A549 (cell line): Measurements from ENCODE around the gene KLF2. TPM values are rescaled to one million over a fixed set of nuclear protein-coding genes. Genes with fewer than 3 reads are reported as not detected.

Source experiments
- ATAC-seq, 2 experiments: fragments of 200-7000 bp in 1 of 2; fragments of >200 bp in 1 of 2; cut with Nextera tagmentation in 1 of 2; cut with Tn5 transposase in 1 of 2; 3 replicates each; pipeline versions ENCODE4 v1.8.0 to v1.9.1; 2018 to 2020; ENCODE audit warnings: mild to moderate bottlenecking in 1 of 2, moderate library complexity in 1 of 2
- CTCF ChIA-PET: fragments of 300-600 bp; sonication (Branson Sonifier 250); formaldehyde crosslinking; extraction: SDS; loops from one replicate; lab custom pipeline; 2021; ENCODE audit warnings: antibody characterized with exemption, inconsistent platforms; lab: Yijun Ruan, JAX
- POLR2A ChIA-PET: fragments of 350-600 bp; formaldehyde crosslinking; extraction: SDS; loops from one replicate; lab custom pipeline; 2021; ENCODE audit warnings: antibody characterized with exemption, inconsistent platforms; lab: Yijun Ruan, JAX
- DNase-seq, 2 experiments: peaks; one replicate each; pipeline versions ENCODE4 v3.0.0 to v3.0.0-alpha.2; 2011 to 2016; ENCODE audit warnings: low read depth in 1 of 2, low spot score in 1 of 2
- FAIRE-seq: peaks from 2 replicates; lab custom pipeline; 2011; peaks lifted over from hg19 to GRCh38; lab: Jason Lieb, UNC
- H3K27ac ChIP-seq, 2 experiments: fragments of >200 bp; sonication (Bioruptor Twin); formaldehyde crosslinking; 3 replicates each; pipeline ENCODE4 v1.5.1; 2016 to 2017
- H3K4me1 ChIP-seq: fragments of >200 bp; sonication (Bioruptor Twin); formaldehyde crosslinking; 3 replicates; pipeline ENCODE4 v1.6.1; 2016
- H3K4me2 ChIP-seq: fragments of >200 bp; sonication (Bioruptor Twin); formaldehyde crosslinking; 3 replicates; pipeline ENCODE4 v1.6.1; 2016
- H3K4me3 ChIP-seq: fragments of >200 bp; sonication (Bioruptor Twin); formaldehyde crosslinking; 3 replicates; pipeline ENCODE4 v1.5.1; 2016
- H3K9me3 ChIP-seq: fragments of >200 bp; sonication (Bioruptor Twin); formaldehyde crosslinking; 3 replicates; pipeline ENCODE4 v1.6.1; 2016
- BCL3 ChIP-seq: fragments of >200 bp; sonication (Bioruptor Twin); formaldehyde crosslinking; IDR thresholded peaks from 3 replicates; pipeline ENCODE4 v1.6.1; 2016
- BHLHE40 ChIP-seq: IDR thresholded peaks from 2 replicates; pipeline ENCODE4 v1.6.1; 2012; ENCODE audit warnings: low read depth, low read length, inconsistent platforms
- CBX2 ChIP-seq: fragments of 200-600 bp; sonication (generic); IDR thresholded peaks from 2 replicates; pipeline ENCODE4 v1.6.1; 2016; ENCODE audit warnings: low read depth, mild to moderate bottlenecking, borderline replicate concordance
- CHD2 ChIP-seq: fragments of 150-350 bp; IDR thresholded peaks from 2 replicates; pipeline ENCODE4 v1.6.1; 2014; ENCODE audit warnings: low read length; ENCODE audit not compliant: partially characterized antibody
- CHD4 ChIP-seq: fragments of 200-600 bp; sonication (generic); IDR thresholded peaks from 2 replicates; pipeline ENCODE4 v1.6.1; 2016; ENCODE audit warnings: antibody characterized with exemption, mild to moderate bottlenecking, borderline replicate concordance
- ELK1 ChIP-seq: fragments of 150-350 bp; IDR thresholded peaks from 2 replicates; pipeline ENCODE4 v1.6.1; 2014; ENCODE audit warnings: low read depth, mild to moderate bottlenecking, low read length
- HDAC2 ChIP-seq: fragments of 200-600 bp; sonication (generic); IDR thresholded peaks from 2 replicates; pipeline ENCODE4 v1.6.1; 2016
- HOXA7 ChIP-seq: fragments of 250-450 bp; sonication (Bioruptor Pico); IDR thresholded peaks from 2 replicates; pipeline ENCODE4 v1.5.0; 2020; ENCODE audit warnings: mild to moderate bottlenecking, moderate library complexity
- MAFK ChIP-seq: fragments of 450-650 bp; IDR thresholded peaks from 2 replicates; pipeline ENCODE4 v1.6.1; 2014; ENCODE audit not compliant: partially characterized antibody
- MAZ ChIP-seq: fragments of 150-350 bp; IDR thresholded peaks from 2 replicates; pipeline ENCODE4 v1.6.1; 2014; ENCODE audit warnings: antibody characterized with exemption, low read depth, low read length, borderline replicate concordance
- MYC ChIP-seq: IDR thresholded peaks from 2 replicates; pipeline ENCODE4 v1.6.1; 2012; ENCODE audit warnings: mild to moderate bottlenecking, inconsistent platforms, low read length, improper control_type of control experiment, borderline replicate concordance
- PBX3 ChIP-seq: IDR thresholded peaks from 2 replicates; pipeline ENCODE4 v1.6.1; 2012
- PHF8 ChIP-seq: fragments of 200-600 bp; sonication (generic); IDR thresholded peaks from 2 replicates; pipeline ENCODE4 v1.6.1; 2016; ENCODE audit warnings: low read depth, mild to moderate bottlenecking, antibody characterized with exemption, moderate library complexity, borderline replicate concordance
- POLR2A ChIP-seq: IDR thresholded peaks from 2 replicates; pipeline ENCODE4 v1.6.1; 2012; ENCODE audit warnings: mild to moderate bottlenecking, low read length
- POLR2AphosphoS2 ChIP-seq: conservative IDR thresholded peaks from 2 replicates; pipeline ENCODE4 v1.6.1; 2012; ENCODE audit warnings: low read length, improper control_type of control experiment, inconsistent platforms
- RAD21 ChIP-seq, 2 experiments: fragments of >200 bp in 1 of 2; sonication (Bioruptor Twin) in 1 of 2; formaldehyde crosslinking in 1 of 2; IDR thresholded peaks in 1 of 2; conservative IDR thresholded peaks in 1 of 2; 2 replicates in 1 of 2; 3 replicates in 1 of 2; pipeline ENCODE4 v1.6.1; 2012 to 2018; ENCODE audit warnings: inconsistent platforms in 1 of 2
- RFX5 ChIP-seq: fragments of 450-650 bp; IDR thresholded peaks from 2 replicates; pipeline ENCODE4 v1.7.1; 2014; ENCODE audit warnings: antibody characterized with exemption, mild to moderate bottlenecking, moderate library complexity
- ZNF302 ChIP-seq: fragments of 250-450 bp; sonication (Bioruptor Pico); IDR thresholded peaks from 2 replicates; pipeline ENCODE4 v1.9.0; 2021; ENCODE audit warnings: inconsistent platforms, mild to moderate bottlenecking, moderate library complexity
- ZSCAN20 ChIP-seq: fragments of 250-450 bp; sonication (Bioruptor Pico); IDR thresholded peaks from 2 replicates; pipeline ENCODE4 v1.8.0; 2022; ENCODE audit warnings: mild to moderate bottlenecking, moderate library complexity
- WGBS: methylation state at CpG from one replicate; pipeline ENCODE4 v1.1.6; 2017; ENCODE audit errors: missing lambda C conversion rate; 5-methylcytosine and 5-hydroxymethylcytosine counted together
- polyA plus RNA-seq, 4 experiments: library from polyadenylated mRNA; depleted of rRNA in 3 of 4; stranded (reverse); fragments of >200 nt; fragmentation: RNase III in 1 of 4; extraction: RNeasy Plus Mini Kit Qiagen cat#74134 plus additional on column Dnase treatment in 1 of 4; gene quantifications; 2 replicates in 3 of 4; 3 replicates in 1 of 4; pipeline ENCODE4 v1.2.3, GENCODE V29; 2011 to 2017
- TF ChIP-seq, protein P1 (sequence below): fragments of 250-450 bp; sonication (Bioruptor Pico); IDR thresholded peaks from 2 replicates; pipeline ENCODE4 v1.5.0; 2020; ENCODE audit warnings: low read depth, mild to moderate bottlenecking, moderate library complexity

KLF2 gene
- polyA plus RNA-seq, 2 of the 4 experiments (the other 2 are of a cell fraction) = 3.4 to 6.9 TPM

DNA sequence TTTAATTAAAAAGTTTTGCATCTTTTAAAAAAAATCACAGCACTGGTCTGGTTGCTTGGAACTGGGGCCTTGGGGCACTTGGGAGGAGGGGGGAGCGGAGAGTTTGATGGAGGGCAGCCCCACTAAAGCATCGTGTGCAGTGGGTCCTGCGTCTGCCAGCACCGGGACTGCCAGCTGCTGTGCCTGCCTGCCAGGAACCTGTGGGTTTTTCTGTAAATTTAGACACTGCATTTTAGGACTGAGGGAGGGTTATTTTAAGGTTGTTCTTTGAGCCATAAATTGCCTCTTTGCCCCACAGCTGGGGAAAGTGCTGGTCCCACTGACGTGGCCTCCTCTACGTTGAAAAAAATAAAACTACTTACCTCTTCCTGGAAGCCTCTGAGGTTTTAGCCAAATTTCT is 2.9 kb downstream of the KLF2 start:
- Histone ChIP-seq H3K27ac (no peak overlapping the region), H3K4me1 (peaks cover 30% of the 10 kb centered on the region; the same call in 1 of the 3 replicates), H3K4me3 (no peak overlapping the region), H3K9me3 (no peaks in the 10 kb centered on the region), H3K4me2 (peak overlapping the region; percentile 85; the same call in 2 of the 3 replicates)
- ChIA-PET CTCF (interaction anchor here (0.6 to 2.2 kb wide), 3 partner anchors 10 to 81 kb away, joined by 3 to 15 read pairs (median 3); no protein-coding TSS in a partner anchor), POLR2A (no interaction called here)
- FAIRE-seq (no peak), DNase-seq (no peak), ATAC-seq (no peak)
- TF ChIP-seq, protein P1, sequence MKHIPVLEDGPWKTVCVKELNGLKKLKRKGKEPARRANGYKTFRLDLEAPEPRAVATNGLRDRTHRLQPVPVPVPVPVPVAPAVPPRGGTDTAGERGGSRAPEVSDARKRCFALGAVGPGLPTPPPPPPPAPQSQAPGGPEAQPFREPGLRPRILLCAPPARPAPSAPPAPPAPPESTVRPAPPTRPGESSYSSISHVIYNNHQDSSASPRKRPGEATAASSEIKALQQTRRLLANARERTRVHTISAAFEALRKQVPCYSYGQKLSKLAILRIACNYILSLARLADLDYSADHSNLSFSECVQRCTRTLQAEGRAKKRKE = no peak
- no peak for TF ChIP-seq PHF8
- TF ChIP-seq MAZ = no peak
- TF ChIP-seq ELK1 = no peak
- TF ChIP-seq POLR2A = no peak
- no peak for TF ChIP-seq CBX2
- no peak for TF ChIP-seq RFX5
- TF ChIP-seq ZNF302 (CRISPR knock-in tag) = no peak
- no peak for TF ChIP-seq MAFK
- no peak for TF ChIP-seq BHLHE40
- 81% methylated on average over 6 of the region's 6 CpGs for WGBS

- FAIRE-seq (no peak), DNase-seq (peak in 1 of 2 experiments; percentile 32), ATAC-seq (no peak)
- Histone ChIP-seq H3K9me3 (no peaks in the 10 kb centered on the region), H3K4me3 (no peak overlapping the region), H3K4me1 (peaks cover 30% of the 10 kb centered on the region; the same call in 1 of the 3 replicates), H3K27ac (no peak overlapping the region), H3K4me2 (no peak overlapping the region; the same call in 2 of the 3 replicates)
- 73% methylated on average over 20 of the region's 20 CpGs for WGBS
- ChIA-PET POLR2A (no interaction called here), CTCF (interaction anchor here (0.6 to 2.2 kb wide), 5 partner anchors 9 to 81 kb away, joined by 3 to 15 read pairs (median 3); no protein-coding TSS in a partner anchor)
- peak; percentile 73; the same call in 1 of the 2 replicates for TF ChIP-seq POLR2AphosphoS2
- TF ChIP-seq BCL3 = no peak
- 0 out of 2 replicates have a peak, but pooled peaks have one; percentile 19 for TF ChIP-seq HOXA7 (CRISPR knock-in tag)
Observed at GRCh38 chr19:16327911-16328823, 3.5 kb downstream of the KLF2 start.

DNA sequence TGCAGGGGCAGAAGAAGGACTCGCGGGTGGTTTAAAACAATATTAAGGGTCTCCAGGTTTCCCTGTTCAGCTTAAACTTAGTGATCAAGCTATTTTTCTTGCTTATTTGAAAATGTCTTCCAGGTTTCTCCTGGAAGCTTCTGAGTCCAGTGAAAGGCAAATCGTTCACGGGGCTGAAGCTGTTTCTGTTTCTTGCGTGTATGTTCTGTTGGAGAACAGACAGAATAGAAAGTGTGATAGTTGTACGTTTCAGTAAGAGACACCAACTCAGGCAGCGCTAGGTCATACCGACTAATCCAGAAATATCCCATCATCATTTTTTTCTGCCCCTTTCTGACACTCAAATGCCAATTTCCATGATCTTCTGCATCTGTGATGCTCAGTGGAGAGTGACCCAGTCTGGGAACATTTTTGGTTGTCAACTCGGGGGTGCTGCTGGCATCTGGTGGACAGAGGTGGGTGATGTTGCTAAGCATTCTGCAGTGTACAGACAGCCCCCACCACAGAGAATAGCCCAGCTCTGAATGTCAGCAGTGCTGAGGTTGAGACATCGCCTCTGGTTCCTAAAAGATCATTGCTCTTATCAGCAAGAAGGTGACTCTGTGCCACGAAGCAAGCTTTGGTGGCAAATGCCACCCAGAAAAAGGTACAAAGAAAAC is 4.3 kb downstream of the KLF2 start:
- H3K4me2 ChIP-seq = no peak overlapping the region
- no peak overlapping the region for H3K27ac ChIP-seq
- H3K4me3 ChIP-seq = no peak overlapping the region
- 78% methylated on average over 11 of the region's 11 CpGs for WGBS
- no peak for TF ChIP-seq HDAC2
- no peak for TF ChIP-seq CHD4
- no peak for TF ChIP-seq PBX3
- no peak for TF ChIP-seq BHLHE40
- TF ChIP-seq CHD2 = no peak
- TF ChIP-seq ELK1 = no peak
- no peak for TF ChIP-seq ZSCAN20 (CRISPR knock-in tag)
- peak in 1 of 2 experiments; percentile 27; a peak in 1 of 5 replicates for TF ChIP-seq RAD21 (conservative IDR thresholded peaks at IDR 0.05 in 1 of 2, IDR thresholded peaks at IDR 0.05 in 1 of 2)
- no peak for TF ChIP-seq MYC
- DNase-seq (peak in 1 of 2 experiments; percentile 43), ATAC-seq (no peak), FAIRE-seq (no peak)
- ChIA-PET POLR2A (no interaction called here), CTCF (interaction anchor here (0.6 to 2.2 kb wide), 5 partner anchors 10 to 141 kb away, joined by 3 to 15 read pairs (median 3); no protein-coding TSS in a partner anchor)
- no peaks in the 10 kb centered on the region for H3K9me3 ChIP-seq
- peaks cover 30% of the 10 kb centered on the region; the same call in 1 of the 3 replicates for H3K4me1 ChIP-seq
